Caco-2 (cell line): ENCODE data around the gene TUBB4A. TPM values are rescaled to one million over a fixed set of nuclear protein-coding genes. Genes with fewer than 3 reads are reported as not detected.
"Not testable (repeated sequence)": the region's sequence is repeated elsewhere in the genome, so short reads cannot be mapped to it uniquely, and the experiment has no call there.

ENCODE experiments used
- Bru-seq: library from RNA; stranded (reverse); fragments of 400-500 nt; gene quantifications from one replicate; lab custom pipeline; 2021; lab: Mats Ljungman, UMichigan
- BruChase-seq, 2 experiments: library from RNA; stranded (reverse); fragments of 400-500 nt; gene quantifications; one replicate each; lab custom pipeline; 2021; lab: Mats Ljungman, UMichigan
- BruUV-seq: library from RNA; stranded (reverse); fragments of 400-500 nt; replicated peaks from 2 replicates; lab custom pipeline; 2021; lab: Mats Ljungman, UMichigan
- CTCF ChIA-PET: fragments of 300-600 bp; sonication (Branson Sonifier 250); formaldehyde crosslinking; loops from one replicate; lab custom pipeline; 2022; ENCODE audit warnings: antibody characterized with exemption; lab: Charles Lee
- POLR2A ChIA-PET: fragments of 300-600 bp; sonication (Branson Sonifier 250); formaldehyde crosslinking; loops from one replicate; lab custom pipeline; 2022; ENCODE audit warnings: antibody characterized with exemption; lab: Charles Lee
- DNase-seq, 2 experiments: peaks; one replicate each; pipeline versions ENCODE4 v3.0.0 to v3.0.0-alpha.2; 2020 to 2022
- H3K27me3 ChIP-seq: replicated peaks from 2 replicates; pipeline ENCODE4 v1.6.0; 2011; ENCODE audit warnings: low read length; ENCODE audit not compliant: control insufficient read depth, insufficient read depth
- H3K36me3 ChIP-seq: 2 replicates; pipeline ENCODE4 v1.5.1; 2011; ENCODE audit warnings: low read length; ENCODE audit not compliant: control insufficient read depth, insufficient read depth
- H3K4me1 ChIP-seq: fragments of 250-450 bp; sonication (Bioruptor Pico); 2 replicates; pipeline ENCODE4 v1.5.1; 2020; ENCODE audit warnings: mild to moderate bottlenecking
- H3K4me3 ChIP-seq: 2 replicates; pipeline ENCODE4 v1.5.1; 2011; ENCODE audit warnings: low read depth, mild to moderate bottlenecking, control low read depth, low read length
- H3K9me3 ChIP-seq: fragments of 250-450 bp; sonication (Bioruptor Pico); 2 replicates; pipeline ENCODE4 v1.5.1; 2020; ENCODE audit warnings: mild to moderate bottlenecking, moderate library complexity
- H3K27ac Mint-ChIP-seq: one replicate; pipeline ENCODE4 v1.8.0; 2022; ENCODE audit warnings: mixed read lengths; ENCODE audit not compliant: unreplicated experiment
- H3K27me3 Mint-ChIP-seq: one replicate; pipeline ENCODE4 v1.8.0; 2022; ENCODE audit warnings: mixed read lengths; ENCODE audit not compliant: insufficient read depth, unreplicated experiment
- H3K36me3 Mint-ChIP-seq: one replicate; pipeline ENCODE4 v1.8.0; 2022; ENCODE audit warnings: mild to moderate bottlenecking, mixed read lengths; ENCODE audit not compliant: insufficient read depth, unreplicated experiment
- H3K4me1 Mint-ChIP-seq: one replicate; pipeline ENCODE4 v1.8.0; 2022; ENCODE audit warnings: low read depth, mixed read lengths; ENCODE audit not compliant: unreplicated experiment
- H3K4me3 Mint-ChIP-seq: one replicate; pipeline ENCODE4 v1.8.0; 2022; ENCODE audit warnings: mild to moderate bottlenecking, moderate library complexity, mixed read lengths; ENCODE audit not compliant: unreplicated experiment
- H3K9me3 Mint-ChIP-seq: one replicate; pipeline ENCODE4 v1.8.0; 2022; ENCODE audit warnings: mixed read lengths; ENCODE audit not compliant: unreplicated experiment
- CTCF ChIP-seq, 2 experiments: fragments of 200-600 bp in 1 of 2; IDR thresholded peaks; 1 replicate in 1 of 2; 2 replicates in 1 of 2; pipeline versions ENCODE4 v1.5.1 to v1.8.0; 2011 to 2022; ENCODE audit warnings: antibody characterized with exemption in 1 of 2, control low read depth in 1 of 2, inconsistent platforms in 1 of 2, low read depth in 1 of 2, low read length in 1 of 2, mild to moderate bottlenecking in 1 of 2, moderate library complexity in 1 of 2; ENCODE audit not compliant: insufficient read depth in 1 of 2, severe bottlenecking in 1 of 2, unreplicated experiment in 1 of 2
- intact Hi-C: fragments of 100-400 bp; cut with micrococcal nuclease; formaldehyde crosslinking; loops from one replicate; pipeline ENCODE4 v1.10.0; 2022; ENCODE audit not compliant: unreplicated experiment
- long read RNA-seq: library from polyadenylated mRNA; stranded (forward); transcript quantifications from one replicate; pipeline ENCODE4 v2.0.0, GENCODE V29; 2022
- total RNA-seq: library from RNA; stranded (reverse); gene quantifications from 2 replicates; pipeline ENCODE4 v1.2.3, GENCODE V29; 2022

Gene TUBB4A
- total RNA-seq = 3.8 and 6.0 TPM in 2 replicates
- Bru-seq, nascent RNA = percentile 33 among the genes with signal in this experiment
- percentile 33 among the genes with signal in this experiment for BruChase-seq, experiment 1, labeled RNA remaining after a 2-hour chase
- percentile 45 among the genes with signal in this experiment for BruChase-seq, experiment 2, labeled RNA remaining after a 6-hour chase
- long read RNA-seq, partial matches to known transcripts = 0 of 4 reads
- long read RNA-seq, other reads (novel, unspliced or antisense) = 1 of 4 reads

- H3K27ac Mint-ChIP-seq = no peak within 1 kb of the TSS
Observed at GRCh38 chr19:6501740-6502648, at the start of gene TUBB4A. TUBB4A (minus strand) TSS chr19:6502309; CDS start chr19:6502212, 97 bp downstream.

DNA sequence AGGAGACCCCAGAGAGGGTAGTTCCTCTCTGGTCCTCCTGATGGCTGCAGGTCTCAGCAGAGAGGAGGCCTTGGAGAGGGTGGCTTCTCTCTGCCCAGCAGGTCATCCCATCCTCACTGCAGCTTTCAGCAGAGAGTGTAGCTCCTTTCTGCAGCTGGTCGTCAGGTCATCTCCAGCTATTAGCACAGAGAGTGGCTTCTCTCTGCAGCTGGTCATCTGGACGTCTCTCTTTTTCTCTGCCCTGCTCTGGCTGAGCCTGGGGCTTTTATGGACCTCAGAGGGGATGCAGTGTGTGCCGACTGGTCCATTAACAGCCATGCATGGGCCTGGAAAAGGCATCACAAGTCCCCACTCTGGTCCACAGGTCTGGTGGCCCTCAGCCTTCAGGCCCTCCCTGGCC, 49.0 kb upstream of the TUBB4A start:
- intact Hi-C loops = no loop called here
- no peak for DNase-seq
- H3K4me1 ChIP-seq = no peaks in the 10 kb centered on the region
- H3K9me3 ChIP-seq = no peaks in the 10 kb centered on the region
- CTCF ChIA-PET = no interaction called here
- no peak overlapping the region for H3K4me3 Mint-ChIP-seq
- peaks cover 13% of the 10 kb centered on the region for H3K9me3 Mint-ChIP-seq
- POLR2A ChIA-PET = interaction anchor here (0.6 kb wide), 1 partner anchor 30 kb away, joined by 8 read pairs; no protein-coding TSS in a partner anchor
- H3K27ac Mint-ChIP-seq = no peak overlapping the region
- H3K36me3 Mint-ChIP-seq = no peaks in the 10 kb centered on the region
- H3K27me3 Mint-ChIP-seq = no peaks in the 10 kb centered on the region
- H3K36me3 ChIP-seq = no peaks in the 10 kb centered on the region
- no TSS peak for BruUV-seq
- H3K4me3 ChIP-seq = no peak overlapping the region
- no peaks in the 10 kb centered on the region for H3K4me1 Mint-ChIP-seq
- no peak for TF ChIP-seq CTCF (IDR thresholded peaks at IDR 0.05; ENCODE audit: insufficient read depth in 1 of 2, low read depth in 1 of 2, low read length in 1 of 2, severe bottlenecking in 1 of 2, unreplicated experiment in 1 of 2)
- H3K27me3 ChIP-seq = no peaks in the 10 kb centered on the region

More at GRCh38 chr19:6501740-6502648, at the start of gene TUBB4A:
- Histone ChIP-seq H3K4me3 (peak within 1 kb of the TSS; percentile 51), H3K36me3 (no peaks in the 10 kb centered on the region), H3K27me3 (no peaks in the 10 kb centered on the region), H3K4me1 (peaks cover 8% of the 10 kb centered on the region), H3K9me3 (no peaks in the 10 kb centered on the region)
- BruUV-seq = no TSS peak
- POLR2A ChIA-PET = no interaction called here
- Mint-ChIP-seq H3K36me3 (no peaks in the 10 kb centered on the region), H3K4me1 (no peaks in the 10 kb centered on the region), H3K27me3 (no peaks in the 10 kb centered on the region), H3K4me3 (peak within 1 kb of the TSS; percentile 68), H3K9me3 (no peaks in the 10 kb centered on the region)
- CTCF ChIA-PET = no interaction called here
- TF ChIP-seq CTCF (IDR thresholded peaks at IDR 0.05; ENCODE audit: insufficient read depth in 1 of 2, low read depth in 1 of 2, low read length in 1 of 2, severe bottlenecking in 1 of 2, unreplicated experiment in 1 of 2) = no peak
- peak in 1 of 2 experiments; percentile 38 for DNase-seq
- intact Hi-C loops = no loop called here

DNA sequence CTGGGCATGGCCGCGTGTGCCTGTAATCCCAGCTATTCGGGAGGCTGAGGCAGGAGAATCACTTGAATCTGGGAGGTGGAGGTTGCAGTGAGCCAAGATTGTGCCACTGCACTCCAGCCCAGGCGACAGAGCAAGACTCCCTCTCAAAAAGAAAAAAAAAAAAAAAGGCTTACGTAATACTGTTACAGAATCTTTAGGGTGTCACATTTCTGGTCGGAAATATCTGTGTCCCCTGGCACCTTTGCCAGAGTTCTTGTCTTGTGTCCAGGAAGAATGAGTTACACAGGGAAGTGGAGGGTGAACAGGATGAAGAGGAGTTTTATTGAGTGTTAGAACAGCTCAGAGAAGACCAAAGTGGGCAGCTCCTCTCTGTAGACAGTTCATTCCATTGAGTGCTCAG, 48.6 kb upstream of the TUBB4A start:
- POLR2A ChIA-PET = interaction anchor here (0.6 kb wide), 1 partner anchor 29 kb away, joined by 8 read pairs; no protein-coding TSS in a partner anchor
- intact Hi-C loops, H3K4me1 Mint-ChIP-seq: not testable (repeated sequence)

More for the DNA sequence above, 48.6 kb upstream of the TUBB4A start:
- BruUV-seq, H3K27me3 Mint-ChIP-seq, CTCF ChIA-PET, H3K36me3 ChIP-seq, H3K36me3 Mint-ChIP-seq, H3K4me1 ChIP-seq, H3K9me3 ChIP-seq, H3K4me3 Mint-ChIP-seq, DNase-seq, H3K27ac Mint-ChIP-seq, H3K4me3 ChIP-seq, H3K27me3 ChIP-seq: not testable (repeated sequence)
- H3K9me3 Mint-ChIP-seq = peaks cover 14% of the 10 kb centered on the region
